K562 (cell line): ENCODE data around the gene GET3. TPM values are rescaled to one million over a fixed set of nuclear protein-coding genes. Genes with fewer than 3 reads are reported as not detected.

Source experiments
- ASH1L ChIP-seq: fragments of 450-650 bp; IDR thresholded peaks from 2 replicates; pipeline ENCODE4 v1.6.1; 2018; ENCODE audit warnings: borderline replicate concordance, mild to moderate bottlenecking, low read depth; ENCODE audit not compliant: partially characterized antibody
- BACH1 ChIP-seq: fragments of 200-800 bp; sonication (Bioruptor generic); IDR thresholded peaks from 2 replicates; pipeline ENCODE4 v1.6.1; 2016; ENCODE audit warnings: missing genetic modification characterization, missing compliant biosample characterization
- CHD1 ChIP-seq: fragments of 200-600 bp; sonication (generic); IDR thresholded peaks from one replicate; pipeline ENCODE4 v1.6.1; 2012; ENCODE audit warnings: mild to moderate bottlenecking, moderate library complexity, low read length, inconsistent platforms
- MYBL2 ChIP-seq, 2 experiments: fragments of 450-650 bp in 1 of 2; sonication (generic) in 1 of 2; formaldehyde crosslinking in 1 of 2; IDR thresholded peaks; 2 replicates each; pipeline versions ENCODE4 v1.6.1 to v1.8.1; 2017 to 2022; ENCODE audit warnings: borderline replicate concordance in 1 of 2, inconsistent platforms in 1 of 2, low read depth in 1 of 2, mild to moderate bottlenecking in 1 of 2, missing genetic modification reagents in 1 of 2, moderate library complexity in 1 of 2
- POLR2A ChIP-seq: fragments of 450-650 bp; conservative IDR thresholded peaks from 2 replicates; pipeline ENCODE4 v1.6.1; 2016
- POU5F1 ChIP-seq: fragments of 150-350 bp; IDR thresholded peaks from 2 replicates; pipeline ENCODE4 v1.6.1; 2014; ENCODE audit warnings: borderline replicate concordance, low read length, low read depth, mild to moderate bottlenecking; ENCODE audit not compliant: partially characterized antibody
- PTRF ChIP-seq: fragments of 450-650 bp; IDR thresholded peaks from 2 replicates; pipeline ENCODE4 v1.6.1; 2016; ENCODE audit warnings: mild to moderate bottlenecking, missing genetic modification characterization, missing compliant biosample characterization
- RAD21 ChIP-seq, 2 experiments: fragments of 250-450 bp in 1 of 2; fragments of 450-650 bp in 1 of 2; sonication (Bioruptor Pico) in 1 of 2; formaldehyde crosslinking in 1 of 2; IDR thresholded peaks in 1 of 2; conservative IDR thresholded peaks in 1 of 2; 2 replicates each; pipeline versions ENCODE4 v1.4.0 to v1.8.0; 2020 to 2022; ENCODE audit warnings: mild to moderate bottlenecking in 2 of 2, moderate library complexity in 1 of 2
- TEAD1 ChIP-seq, 2 experiments: fragments of 450-650 bp in 1 of 2; sonication (generic) in 1 of 2; formaldehyde crosslinking; IDR thresholded peaks; 2 replicates each; pipeline versions ENCODE4 v1.4.0 to v1.8.0; 2020 to 2022; ENCODE audit warnings: mild to moderate bottlenecking in 2 of 2, missing genetic modification reagents in 1 of 2
- ZFP36 ChIP-seq: fragments of 150-350 bp; IDR thresholded peaks from 2 replicates; pipeline ENCODE4 v1.6.1; 2018; ENCODE audit warnings: low read length, low read depth; ENCODE audit not compliant: partially characterized antibody
- ZNF174 ChIP-seq: fragments of 250-450 bp; sonication (Bioruptor Pico); IDR thresholded peaks from 2 replicates; pipeline ENCODE4 v1.4.0; 2020; ENCODE audit warnings: mild to moderate bottlenecking
- ZNF316 ChIP-seq: fragments of 450-650 bp; IDR thresholded peaks from 2 replicates; pipeline ENCODE4 v1.6.1; 2016
- ZNF347 ChIP-seq: fragments of 450-650 bp; formaldehyde crosslinking; IDR thresholded peaks from 2 replicates; pipeline ENCODE4 v1.4.0; 2020; ENCODE audit warnings: low read depth, mild to moderate bottlenecking, moderate library complexity
- polyA plus RNA-seq, 8 experiments: library from polyadenylated mRNA; depleted of rRNA in 4 of 8; stranded (reverse) in 5 of 8; unstranded in 3 of 8; fragments of >200 nt; fragmentation: Nextera tagmentation in 2 of 8; fragmentation: Illumina TruSeq in 1 of 8; extraction: Ambion mirVana in 2 of 8; extraction: Trizol in 1 of 8; gene quantifications; 2 replicates each; pipeline versions ENCODE4 v1.2.1 to v1.2.3, GENCODE V29; 2011 to 2014; ENCODE audit warnings: inconsistent platforms in 1 of 8, missing spikeins in 1 of 8
- total RNA-seq, 7 experiments: library from RNA; depleted of rRNA in 6 of 7; stranded (reverse); fragments of >200 nt in 6 of 7; fragmentation: Illumina TruSeq in 2 of 7; extraction: Trizol in 2 of 7; gene quantifications; 2 replicates each; pipeline versions ENCODE4 v1.2.1 to v1.2.3, GENCODE V29; 2011 to 2021; ENCODE audit warnings: low replicate concordance in 1 of 7
- TF ChIP-seq, protein P1 (sequence below), 2 experiments: fragments of 150-350 bp in 1 of 2; IDR thresholded peaks; 2 replicates each; pipeline ENCODE4 v1.6.1; 2012 to 2016; ENCODE audit warnings: low read depth in 2 of 2, low read length in 2 of 2, mild to moderate bottlenecking in 1 of 2, moderate library complexity in 1 of 2
- TF ChIP-seq, protein P2 (sequence below): fragments of 450-650 bp; IDR thresholded peaks from 2 replicates; pipeline ENCODE4 v1.7.1; 2018; ENCODE audit warnings: mild to moderate bottlenecking, low read depth; ENCODE audit not compliant: partially characterized antibody
- TF ChIP-seq, protein P3 (sequence below): fragments of 450-650 bp; formaldehyde crosslinking; conservative IDR thresholded peaks from 2 replicates; pipeline ENCODE4 v1.4.0; 2022; ENCODE audit warnings: mild to moderate bottlenecking, missing genetic modification characterization
- TF ChIP-seq, protein P4 (sequence below): sonication (generic); formaldehyde crosslinking; IDR thresholded peaks from 2 replicates; pipeline ENCODE4 v1.8.0; 2022; ENCODE audit warnings: mild to moderate bottlenecking, missing genetic modification reagents
- TF ChIP-seq, protein P5 (sequence below): fragments of 250-450 bp; sonication (Bioruptor Pico); IDR thresholded peaks from 2 replicates; pipeline ENCODE4 v1.8.0; 2022; ENCODE audit warnings: inconsistent platforms

The GET3 gene
- total and polyA plus RNA-seq, 9 of the 15 experiments (the other 6 are each of a cell fraction or from before 2014, with no cell fraction given), result 8.3 to 83.5 (median 51.8) TPM

DNA sequence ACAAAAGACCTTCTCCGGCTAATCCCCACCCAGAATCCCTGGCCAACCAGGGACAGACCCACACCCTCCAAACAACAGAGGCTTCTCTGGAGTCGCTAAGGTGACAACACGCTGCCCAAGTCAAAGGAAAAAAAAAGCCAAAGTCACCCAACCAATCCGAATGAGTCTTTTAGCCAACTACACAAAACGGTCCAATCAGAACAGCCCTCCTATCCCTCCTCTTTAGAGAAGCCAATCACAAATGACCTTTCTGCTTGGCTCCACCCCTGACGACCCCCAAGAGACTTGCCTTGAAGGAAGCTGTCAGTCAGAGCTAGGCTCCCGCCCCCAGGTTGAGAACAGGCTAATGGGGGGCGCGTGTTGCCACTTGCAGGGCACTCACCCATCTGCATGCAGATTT lies 34.3 kb upstream of the GET3 start (continued):
- TF ChIP-seq, protein P1, sequence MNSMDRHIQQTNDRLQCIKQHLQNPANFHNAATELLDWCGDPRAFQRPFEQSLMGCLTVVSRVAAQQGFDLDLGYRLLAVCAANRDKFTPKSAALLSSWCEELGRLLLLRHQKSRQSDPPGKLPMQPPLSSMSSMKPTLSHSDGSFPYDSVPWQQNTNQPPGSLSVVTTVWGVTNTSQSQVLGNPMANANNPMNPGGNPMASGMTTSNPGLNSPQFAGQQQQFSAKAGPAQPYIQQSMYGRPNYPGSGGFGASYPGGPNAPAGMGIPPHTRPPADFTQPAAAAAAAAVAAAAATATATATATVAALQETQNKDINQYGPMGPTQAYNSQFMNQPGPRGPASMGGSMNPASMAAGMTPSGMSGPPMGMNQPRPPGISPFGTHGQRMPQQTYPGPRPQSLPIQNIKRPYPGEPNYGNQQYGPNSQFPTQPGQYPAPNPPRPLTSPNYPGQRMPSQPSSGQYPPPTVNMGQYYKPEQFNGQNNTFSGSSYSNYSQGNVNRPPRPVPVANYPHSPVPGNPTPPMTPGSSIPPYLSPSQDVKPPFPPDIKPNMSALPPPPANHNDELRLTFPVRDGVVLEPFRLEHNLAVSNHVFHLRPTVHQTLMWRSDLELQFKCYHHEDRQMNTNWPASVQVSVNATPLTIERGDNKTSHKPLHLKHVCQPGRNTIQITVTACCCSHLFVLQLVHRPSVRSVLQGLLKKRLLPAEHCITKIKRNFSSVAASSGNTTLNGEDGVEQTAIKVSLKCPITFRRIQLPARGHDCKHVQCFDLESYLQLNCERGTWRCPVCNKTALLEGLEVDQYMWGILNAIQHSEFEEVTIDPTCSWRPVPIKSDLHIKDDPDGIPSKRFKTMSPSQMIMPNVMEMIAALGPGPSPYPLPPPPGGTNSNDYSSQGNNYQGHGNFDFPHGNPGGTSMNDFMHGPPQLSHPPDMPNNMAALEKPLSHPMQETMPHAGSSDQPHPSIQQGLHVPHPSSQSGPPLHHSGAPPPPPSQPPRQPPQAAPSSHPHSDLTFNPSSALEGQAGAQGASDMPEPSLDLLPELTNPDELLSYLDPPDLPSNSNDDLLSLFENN (IDR thresholded peaks at IDR 0.05; ENCODE audit: low read depth in 2 of 2, low read length in 2 of 2), result no peak
- TF ChIP-seq POU5F1 (no peak), PTRF (tag) (no peak), MYBL2 (IDR thresholded peaks at IDR 0.05; ENCODE audit: low read depth) (no peak), MYBL2 (CRISPR knock-in tag; IDR thresholded peaks at IDR 0.05; ENCODE audit: borderline replicate concordance) (no peak), ZNF316 (peak; percentile 31; the same call in 1 of the 2 replicates), POLR2A (0 out of 2 replicates have a peak, but pooled peaks have one; percentile 0), ZNF174 (no peak), TEAD1 (CRISPR knock-in tag; IDR thresholded peaks at IDR 0.05) (no peak), BACH1 (tag) (no peak), ZFP36 (no peak), ZNF347 (CRISPR knock-in tag) (no peak), ASH1L (peak; percentile 86), RAD21 (CRISPR knock-in tag; conservative IDR thresholded peaks at IDR 0.05 in 1 of 2, IDR thresholded peaks at IDR 0.05 in 1 of 2) (no peak), CHD1 (no peak)
- TF ChIP-seq, protein P2, sequence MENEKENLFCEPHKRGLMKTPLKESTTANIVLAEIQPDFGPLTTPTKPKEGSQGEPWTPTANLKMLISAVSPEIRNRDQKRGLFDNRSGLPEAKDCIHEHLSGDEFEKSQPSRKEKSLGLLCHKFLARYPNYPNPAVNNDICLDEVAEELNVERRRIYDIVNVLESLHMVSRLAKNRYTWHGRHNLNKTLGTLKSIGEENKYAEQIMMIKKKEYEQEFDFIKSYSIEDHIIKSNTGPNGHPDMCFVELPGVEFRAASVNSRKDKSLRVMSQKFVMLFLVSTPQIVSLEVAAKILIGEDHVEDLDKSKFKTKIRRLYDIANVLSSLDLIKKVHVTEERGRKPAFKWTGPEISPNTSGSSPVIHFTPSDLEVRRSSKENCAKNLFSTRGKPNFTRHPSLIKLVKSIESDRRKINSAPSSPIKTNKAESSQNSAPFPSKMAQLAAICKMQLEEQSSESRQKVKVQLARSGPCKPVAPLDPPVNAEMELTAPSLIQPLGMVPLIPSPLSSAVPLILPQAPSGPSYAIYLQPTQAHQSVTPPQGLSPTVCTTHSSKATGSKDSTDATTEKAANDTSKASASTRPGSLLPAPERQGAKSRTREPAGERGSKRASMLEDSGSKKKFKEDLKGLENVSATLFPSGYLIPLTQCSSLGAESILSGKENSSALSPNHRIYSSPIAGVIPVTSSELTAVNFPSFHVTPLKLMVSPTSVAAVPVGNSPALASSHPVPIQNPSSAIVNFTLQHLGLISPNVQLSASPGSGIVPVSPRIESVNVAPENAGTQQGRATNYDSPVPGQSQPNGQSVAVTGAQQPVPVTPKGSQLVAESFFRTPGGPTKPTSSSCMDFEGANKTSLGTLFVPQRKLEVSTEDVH, result no peak
- TF ChIP-seq, protein P3, sequence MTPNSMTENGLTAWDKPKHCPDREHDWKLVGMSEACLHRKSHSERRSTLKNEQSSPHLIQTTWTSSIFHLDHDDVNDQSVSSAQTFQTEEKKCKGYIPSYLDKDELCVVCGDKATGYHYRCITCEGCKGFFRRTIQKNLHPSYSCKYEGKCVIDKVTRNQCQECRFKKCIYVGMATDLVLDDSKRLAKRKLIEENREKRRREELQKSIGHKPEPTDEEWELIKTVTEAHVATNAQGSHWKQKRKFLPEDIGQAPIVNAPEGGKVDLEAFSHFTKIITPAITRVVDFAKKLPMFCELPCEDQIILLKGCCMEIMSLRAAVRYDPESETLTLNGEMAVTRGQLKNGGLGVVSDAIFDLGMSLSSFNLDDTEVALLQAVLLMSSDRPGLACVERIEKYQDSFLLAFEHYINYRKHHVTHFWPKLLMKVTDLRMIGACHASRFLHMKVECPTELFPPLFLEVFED (CRISPR knock-in tag), result no peak
- TF ChIP-seq, protein P4, sequence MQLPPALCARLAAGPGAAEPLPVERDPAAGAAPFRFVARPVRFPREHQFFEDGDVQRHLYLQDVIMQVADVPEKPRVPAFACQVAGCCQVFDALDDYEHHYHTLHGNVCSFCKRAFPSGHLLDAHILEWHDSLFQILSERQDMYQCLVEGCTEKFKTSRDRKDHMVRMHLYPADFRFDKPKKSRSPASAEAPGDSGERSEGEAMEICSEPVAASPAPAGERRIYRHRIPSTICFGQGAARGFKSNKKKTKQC (CRISPR knock-in tag), result no peak
- TF ChIP-seq, protein P5, sequence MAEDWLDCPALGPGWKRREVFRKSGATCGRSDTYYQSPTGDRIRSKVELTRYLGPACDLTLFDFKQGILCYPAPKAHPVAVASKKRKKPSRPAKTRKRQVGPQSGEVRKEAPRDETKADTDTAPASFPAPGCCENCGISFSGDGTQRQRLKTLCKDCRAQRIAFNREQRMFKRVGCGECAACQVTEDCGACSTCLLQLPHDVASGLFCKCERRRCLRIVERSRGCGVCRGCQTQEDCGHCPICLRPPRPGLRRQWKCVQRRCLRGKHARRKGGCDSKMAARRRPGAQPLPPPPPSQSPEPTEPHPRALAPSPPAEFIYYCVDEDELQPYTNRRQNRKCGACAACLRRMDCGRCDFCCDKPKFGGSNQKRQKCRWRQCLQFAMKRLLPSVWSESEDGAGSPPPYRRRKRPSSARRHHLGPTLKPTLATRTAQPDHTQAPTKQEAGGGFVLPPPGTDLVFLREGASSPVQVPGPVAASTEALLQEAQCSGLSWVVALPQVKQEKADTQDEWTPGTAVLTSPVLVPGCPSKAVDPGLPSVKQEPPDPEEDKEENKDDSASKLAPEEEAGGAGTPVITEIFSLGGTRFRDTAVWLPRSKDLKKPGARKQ (CRISPR knock-in tag), result no peak
